GM19023 (cell line): ENCODE measurements around the gene CNOT11.
A peak's percentile ranks its signal among the peaks of the same experiment; 100 is the strongest.
"Not testable (repeated sequence)": the region's sequence is repeated elsewhere in the genome, so short reads cannot be mapped to it uniquely, and the experiment has no call there.

Experiments
- ATAC-seq: cut with Tn5 transposase; IDR thresholded peaks from one replicate; pipeline ENCODE4 v1.9.1; 2021; ENCODE audit warnings: mild to moderate bottlenecking, moderate library complexity; ENCODE audit not compliant: unreplicated experiment

Gene CNOT11

GRCh38 chr2:101307950-101308431, 55.3 kb downstream of the CNOT11 start:
- peak; percentile 17 for ATAC-seq

- ATAC-seq = peak; percentile 66
These were observed 55.9 kb downstream of the CNOT11 start, which contains the start of gene RNF149 for GRCh38 chr2:101308432-101309210. Gene RNF149 (minus strand): TSS chr2:101308701. CDS start chr2:101308588, 113 bp downstream.

- no peak for ATAC-seq
These were observed 57.6 kb downstream of the CNOT11 start for GRCh38 chr2:101310090-101310833.

- ATAC-seq = no peak
These were observed 58.4 kb downstream of the CNOT11 start for GRCh38 chr2:101310834-101311695.

DNA sequence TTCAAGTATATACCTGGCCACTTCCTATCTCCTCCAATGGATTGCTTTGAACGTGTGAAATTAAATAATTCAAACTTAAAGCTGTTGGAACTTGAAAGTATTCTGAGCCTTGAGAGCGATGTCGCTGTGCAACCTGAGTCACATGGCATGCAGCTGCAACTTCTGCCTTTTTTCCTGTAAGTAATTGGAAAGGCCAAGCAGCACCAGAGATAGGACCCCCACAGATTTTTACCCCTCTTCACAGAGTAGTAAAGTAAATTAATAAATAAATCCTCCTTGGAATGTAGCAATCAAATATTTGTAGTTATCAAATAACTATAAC, 59.0 kb downstream of the CNOT11 start:
- ATAC-seq = no peak

GRCh38 chr2:101316568-101316967, 63.9 kb downstream of the CNOT11 start:
- ATAC-seq = not testable (repeated sequence)
